Activated CD4-positive, alpha-beta T cell treated with anti-CD3 and anti-CD28 coated beads for 48 hours (primary cell): Measurements from ENCODE around the gene TRRAP.
"Not testable (repeated sequence)": the region's sequence is repeated elsewhere in the genome, so short reads cannot be mapped to it uniquely, and the experiment has no call there.

Source experiments
- DNase-seq: peaks from one replicate; pipeline ENCODE4 v3.0.0-alpha.2; 2020

TRRAP gene

DNA sequence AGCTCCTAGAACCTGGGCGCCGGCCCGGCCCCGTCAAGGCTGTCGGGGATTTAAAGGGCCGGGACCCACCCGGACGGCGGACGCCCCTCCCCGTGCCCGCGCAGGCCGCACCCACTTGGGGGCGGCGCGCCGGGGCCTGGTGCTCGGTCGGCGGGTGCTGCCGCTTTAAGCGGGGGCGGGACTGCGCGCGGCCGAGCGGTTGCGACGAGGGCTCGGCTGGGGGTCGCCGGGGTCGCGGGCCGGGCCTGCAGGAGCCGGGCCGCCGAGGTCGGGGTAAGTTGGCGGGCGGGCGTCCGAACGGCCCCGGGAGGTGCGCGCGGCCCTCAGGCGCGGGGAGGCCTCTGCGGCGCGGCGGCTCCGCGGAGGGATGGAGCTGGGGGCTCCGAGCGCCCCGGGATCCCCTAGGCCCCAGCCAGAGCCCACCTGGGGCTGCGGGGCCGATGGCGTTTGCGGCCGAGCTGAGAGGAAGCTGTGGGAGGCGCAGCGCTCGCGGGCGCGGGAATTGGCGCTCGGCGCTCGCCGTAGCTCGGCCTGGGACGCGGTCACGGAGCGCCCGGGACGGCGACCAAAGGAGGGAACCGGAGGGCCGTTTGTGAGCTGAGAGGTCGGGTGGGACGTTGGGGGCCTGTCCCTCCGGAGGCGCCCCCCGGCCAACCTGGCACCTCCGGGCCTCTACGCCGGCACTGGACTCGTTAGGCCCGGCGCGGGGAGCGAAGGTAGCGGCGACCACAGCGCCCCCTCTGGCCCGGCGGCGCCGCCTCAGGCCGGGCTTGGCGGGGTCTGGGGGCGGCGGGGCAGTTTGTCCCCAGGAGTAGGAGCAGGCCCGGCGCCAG is at the start of gene TRRAP:
TRRAP (plus strand) TSS at position 168 of the 833 bp plus-strand sequence. CDS start 2,619 bp downstream, outside the sequence.
- peak; percentile 84 for DNase-seq

DNA sequence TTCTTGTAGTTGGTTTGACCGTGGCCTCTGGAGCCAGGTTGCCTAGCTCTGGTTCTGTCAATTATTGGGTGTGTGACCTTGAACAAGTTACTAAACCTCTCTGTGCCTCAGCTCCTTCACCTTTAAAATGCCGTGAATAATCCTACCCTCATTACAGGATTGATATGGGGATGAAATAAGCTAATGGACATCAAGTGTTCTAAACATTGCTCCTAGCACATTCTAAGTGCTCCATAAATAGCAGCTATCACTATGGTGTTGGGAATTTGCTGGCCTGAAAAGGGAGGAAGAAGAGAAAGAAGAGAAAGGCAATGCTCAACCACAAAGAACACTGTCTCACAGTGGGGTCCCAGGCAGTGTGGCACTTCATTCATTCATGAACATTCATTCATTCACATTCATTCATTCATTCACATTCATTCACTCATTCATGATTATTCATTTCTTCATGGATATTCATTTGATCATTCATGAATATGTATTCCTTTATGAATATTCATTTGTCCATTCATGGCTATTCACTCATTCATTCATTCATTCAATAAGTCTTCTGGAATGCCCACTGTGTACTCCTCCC is 47.3 kb upstream of the TRRAP start:
- DNase-seq, result no peak

DNA sequence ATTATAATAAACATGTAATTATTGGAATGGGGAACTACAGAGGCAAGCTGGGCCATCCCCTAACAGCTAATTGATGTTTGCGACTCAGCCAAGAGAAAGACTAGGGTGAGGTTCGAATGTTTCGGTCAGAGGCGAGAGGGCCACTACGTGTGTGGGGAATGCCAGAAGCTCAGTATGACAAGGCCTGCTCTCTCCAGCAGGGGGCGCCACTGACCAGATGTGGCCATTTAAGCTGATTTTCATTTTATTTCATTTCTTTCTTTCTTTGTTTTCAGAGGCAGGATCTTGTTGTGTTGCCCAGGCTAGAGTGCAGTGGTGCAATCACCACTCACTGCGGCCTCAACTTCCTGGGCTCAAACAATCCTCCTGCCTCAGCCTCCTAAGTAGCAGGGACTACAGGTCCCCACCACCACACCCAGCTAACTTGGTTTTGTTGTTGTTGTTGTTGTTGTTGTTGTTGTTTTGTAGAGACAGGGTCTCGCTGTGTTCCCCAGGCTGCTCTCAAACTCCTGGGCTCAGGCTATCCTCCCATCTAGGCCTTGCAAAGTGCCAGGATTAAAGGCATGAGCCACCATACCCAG is 46.6 kb upstream of the TRRAP start:
- peak; percentile 70 for DNase-seq

DNA sequence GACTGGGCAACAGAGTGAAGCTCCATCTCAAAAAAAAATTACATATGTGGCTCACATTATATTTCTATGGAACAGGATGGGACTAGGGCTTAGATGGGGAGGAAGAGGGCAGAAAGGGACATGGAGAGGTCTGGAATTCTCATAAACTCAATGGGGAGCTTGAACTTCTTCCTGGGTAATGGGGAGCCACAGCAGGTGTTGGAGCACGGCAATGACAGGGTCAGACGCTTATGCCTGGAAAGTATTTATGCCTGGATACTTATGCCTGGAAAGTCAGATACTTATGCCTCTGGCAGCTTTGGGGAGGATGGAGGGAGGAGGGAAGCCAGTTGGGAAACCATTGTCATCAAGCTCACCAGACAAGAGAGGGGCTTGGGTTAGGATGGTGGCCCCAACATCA is 45.3 kb upstream of the TRRAP start:
- no peak for DNase-seq

DNA sequence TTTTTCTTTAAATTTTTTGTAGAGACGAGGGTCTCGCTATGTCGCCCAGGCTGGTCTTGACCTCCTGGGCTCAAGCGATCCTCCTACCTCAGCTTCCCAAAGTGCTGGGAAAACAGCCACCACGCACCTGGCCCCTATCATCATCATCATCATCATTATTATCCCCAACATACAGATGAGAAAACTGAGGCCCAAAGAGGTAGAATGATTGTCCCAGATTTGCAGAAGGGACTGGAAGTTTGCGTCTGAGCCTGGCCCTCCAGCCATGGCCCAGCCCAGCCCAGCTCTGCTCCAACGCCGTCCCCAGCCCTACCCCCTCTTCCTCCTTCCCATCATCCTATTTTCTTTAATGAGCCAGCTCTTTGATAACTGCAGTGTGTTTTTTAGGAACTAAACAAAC is 43.4 kb upstream of the TRRAP start:
- DNase-seq, result no peak

DNA sequence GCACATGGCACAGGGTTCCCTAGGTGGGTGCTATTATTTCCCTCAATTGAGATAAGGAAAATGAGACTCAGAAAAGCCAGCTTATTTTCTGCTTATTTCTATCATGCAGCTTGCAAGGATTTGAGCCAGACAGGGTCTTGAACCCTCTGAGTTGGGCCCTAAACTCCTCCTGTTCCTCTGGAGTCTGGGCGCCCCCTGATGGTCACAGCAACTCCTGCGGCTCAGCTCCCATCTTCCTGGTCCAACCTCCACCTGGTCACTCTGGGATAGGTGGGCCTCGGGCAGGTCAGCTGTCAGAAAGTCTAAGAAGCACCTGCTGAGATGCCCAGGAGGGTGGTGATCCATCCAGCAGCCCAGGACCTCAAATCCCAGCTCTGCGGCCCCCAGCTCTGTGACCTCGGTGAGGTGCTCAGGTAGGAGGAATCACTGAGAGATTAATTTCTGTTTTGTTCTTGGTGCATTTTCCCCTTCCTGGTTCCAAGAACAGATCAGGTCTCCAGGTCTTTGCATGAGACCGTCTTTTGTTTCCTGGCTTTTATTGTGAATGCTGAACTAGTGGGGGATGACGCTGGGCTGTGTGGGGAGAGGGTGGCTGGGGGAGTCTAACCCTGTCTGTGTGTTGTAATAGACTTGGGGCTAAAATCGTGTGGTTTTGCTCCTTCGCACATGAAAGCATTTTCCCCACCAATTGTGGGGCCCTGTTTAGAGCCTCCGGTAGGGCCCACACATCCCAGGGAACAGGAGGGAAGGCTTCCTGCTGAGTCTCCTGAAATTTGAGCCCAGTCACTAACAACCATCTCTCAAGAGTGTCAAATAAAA is 41.3 kb upstream of the TRRAP start:
- DNase-seq, result peak; percentile 57

DNA sequence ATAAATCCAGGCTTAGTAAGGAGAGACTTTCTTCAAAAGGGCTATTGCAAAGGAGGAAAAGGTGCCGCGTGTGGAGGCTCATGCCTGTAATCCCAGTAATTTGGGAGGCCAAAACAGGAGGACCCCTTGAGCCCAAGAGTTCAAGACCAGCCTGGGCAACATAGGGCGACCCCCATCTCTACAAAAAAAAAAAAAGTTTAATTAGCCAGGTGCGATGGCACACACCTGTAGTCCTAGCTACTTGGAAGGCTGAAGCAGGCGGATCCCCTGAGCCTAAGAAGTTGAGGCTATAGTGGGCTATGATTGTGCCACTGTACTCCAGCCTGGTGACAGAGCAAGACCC is 40.7 kb upstream of the TRRAP start:
- DNase-seq, result no peak

DNA sequence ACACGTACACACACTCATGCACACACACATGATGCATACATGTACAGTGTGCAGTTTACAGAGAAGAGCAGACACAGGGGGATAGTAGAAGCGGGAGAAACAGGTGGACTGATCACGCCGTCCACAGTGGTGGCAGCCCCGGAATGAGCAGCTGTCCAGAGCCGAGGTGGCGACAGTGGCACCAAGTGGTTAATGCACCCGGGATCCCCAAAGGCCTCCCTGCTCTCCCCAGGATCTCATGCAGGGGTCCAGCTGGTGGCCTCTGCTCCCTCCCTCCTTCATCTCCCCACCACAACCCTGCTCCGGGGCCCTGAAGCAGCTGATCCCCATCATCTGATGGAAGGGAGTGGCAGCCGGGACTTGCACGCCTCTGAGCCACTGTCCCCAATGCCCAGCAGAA is 38.2 kb upstream of the TRRAP start:
- no peak for DNase-seq

DNA sequence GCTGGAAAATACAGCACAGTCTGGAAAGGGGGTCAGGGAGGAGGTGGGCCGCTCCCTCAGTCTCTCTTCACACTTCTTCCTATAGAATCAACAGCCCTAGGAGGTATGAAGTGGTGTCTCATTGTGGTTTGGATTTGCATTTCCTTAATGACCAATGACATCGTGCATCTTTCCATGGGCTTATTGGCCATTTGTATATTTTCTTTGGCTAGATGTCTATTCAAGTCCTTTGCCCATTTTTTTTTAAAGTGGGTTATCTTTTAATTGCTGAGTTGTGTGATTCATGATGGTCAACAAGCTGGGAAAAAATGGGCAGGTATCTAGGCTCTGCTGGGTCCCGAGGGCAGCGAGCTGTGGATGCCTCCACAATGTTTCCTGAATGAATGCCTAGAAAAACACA is 37.6 kb upstream of the TRRAP start:
- DNase-seq, result no peak

DNA sequence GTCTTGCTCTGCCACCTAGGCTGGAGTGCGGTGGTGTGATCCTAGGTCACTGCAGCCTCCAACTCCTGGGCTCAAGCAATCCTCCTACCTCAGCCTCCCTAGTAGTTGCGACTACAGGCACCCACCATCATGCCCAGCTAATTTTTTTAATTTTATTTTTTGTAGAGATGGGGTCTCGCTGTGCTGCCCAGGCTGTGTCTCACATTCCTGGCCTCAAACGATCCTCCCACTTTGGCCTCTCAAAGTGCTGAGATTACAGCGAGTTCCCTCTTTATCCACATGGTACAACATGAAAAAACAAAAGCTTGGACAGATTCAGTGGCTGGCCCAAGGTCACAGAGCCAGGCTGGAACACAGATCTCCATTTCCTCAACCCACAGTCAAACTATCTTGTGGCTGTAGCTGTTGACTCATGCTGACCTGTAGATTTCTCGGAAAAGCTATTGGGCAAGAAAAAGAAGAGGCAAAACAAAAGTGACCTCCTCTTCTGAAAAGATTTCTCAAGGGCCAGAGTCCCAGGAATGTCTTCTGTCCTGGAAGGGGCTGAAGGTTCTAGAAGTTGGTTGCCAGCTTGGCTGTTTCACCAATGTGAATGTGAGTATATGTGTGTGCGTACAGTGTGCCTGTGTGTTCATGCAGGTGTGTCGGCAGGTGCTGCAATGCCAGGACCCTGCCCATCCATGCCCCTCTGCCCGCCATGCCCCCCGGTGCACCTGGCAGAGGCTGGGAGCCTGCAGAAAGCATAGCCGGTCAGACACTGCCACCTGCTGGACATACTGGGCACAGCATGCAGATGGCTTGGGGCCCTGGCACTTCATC is 36.9 kb upstream of the TRRAP start:
- DNase-seq, result peak; percentile 78

DNA sequence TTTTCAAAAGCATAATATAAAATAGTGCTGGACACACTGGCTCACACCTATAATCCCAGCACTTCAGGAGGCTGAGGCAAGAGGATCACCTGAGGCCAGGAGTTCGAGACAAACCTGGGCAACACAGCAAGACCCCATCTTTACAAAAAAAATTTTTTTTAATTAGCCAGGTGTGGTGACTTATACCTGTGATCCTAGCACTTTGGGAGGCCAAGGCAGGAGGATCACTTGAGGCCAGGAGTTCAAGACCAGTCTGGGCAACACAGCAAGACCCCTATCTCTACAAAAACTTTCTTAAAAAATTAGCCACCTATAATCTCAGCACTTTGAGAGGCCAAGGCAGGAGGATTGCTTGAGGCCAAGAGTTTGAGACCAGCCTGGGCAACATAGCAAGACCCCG is 35.8 kb upstream of the TRRAP start:
- not testable (repeated sequence) for DNase-seq

DNA sequence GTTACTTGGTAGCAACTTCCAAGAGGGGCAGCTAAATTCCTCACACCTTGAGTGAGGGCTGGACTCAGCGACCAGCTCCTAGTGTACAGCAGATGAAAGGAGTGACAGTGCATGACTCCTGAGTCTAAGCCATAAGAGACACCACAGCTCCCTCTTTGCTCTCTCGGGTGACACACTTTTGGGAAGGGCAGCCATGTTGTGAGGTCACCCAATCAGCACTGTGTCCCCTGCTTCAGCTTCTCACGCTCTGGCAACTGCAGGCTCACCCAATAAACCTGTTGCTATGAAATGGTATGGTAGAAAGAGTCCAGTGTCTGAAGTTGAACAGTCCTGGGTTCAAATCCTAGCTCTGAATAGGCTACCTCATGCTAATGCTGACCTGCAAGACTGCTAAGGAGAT is 29.4 kb upstream of the TRRAP start:
- DNase-seq, result no peak

DNA sequence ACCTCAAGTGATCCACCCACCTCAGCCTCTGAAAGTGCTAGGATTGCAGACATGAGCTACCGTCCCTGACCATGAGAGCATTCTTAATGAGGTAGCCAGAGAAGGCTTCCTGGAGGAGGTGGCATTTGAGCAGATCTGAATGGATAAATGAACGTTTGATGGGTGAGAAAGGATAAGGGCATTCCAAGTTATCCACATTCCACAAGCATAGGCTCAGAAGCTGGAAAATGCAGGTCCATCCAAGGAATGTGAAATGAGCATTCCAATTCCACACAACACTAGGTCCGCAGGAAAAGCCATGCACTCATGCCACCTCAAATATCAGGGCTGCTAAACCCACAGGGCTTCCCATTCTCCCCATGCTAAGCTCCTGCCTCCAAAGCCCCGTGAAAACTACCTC is 25.5 kb upstream of the TRRAP start:
- no peak for DNase-seq

DNA sequence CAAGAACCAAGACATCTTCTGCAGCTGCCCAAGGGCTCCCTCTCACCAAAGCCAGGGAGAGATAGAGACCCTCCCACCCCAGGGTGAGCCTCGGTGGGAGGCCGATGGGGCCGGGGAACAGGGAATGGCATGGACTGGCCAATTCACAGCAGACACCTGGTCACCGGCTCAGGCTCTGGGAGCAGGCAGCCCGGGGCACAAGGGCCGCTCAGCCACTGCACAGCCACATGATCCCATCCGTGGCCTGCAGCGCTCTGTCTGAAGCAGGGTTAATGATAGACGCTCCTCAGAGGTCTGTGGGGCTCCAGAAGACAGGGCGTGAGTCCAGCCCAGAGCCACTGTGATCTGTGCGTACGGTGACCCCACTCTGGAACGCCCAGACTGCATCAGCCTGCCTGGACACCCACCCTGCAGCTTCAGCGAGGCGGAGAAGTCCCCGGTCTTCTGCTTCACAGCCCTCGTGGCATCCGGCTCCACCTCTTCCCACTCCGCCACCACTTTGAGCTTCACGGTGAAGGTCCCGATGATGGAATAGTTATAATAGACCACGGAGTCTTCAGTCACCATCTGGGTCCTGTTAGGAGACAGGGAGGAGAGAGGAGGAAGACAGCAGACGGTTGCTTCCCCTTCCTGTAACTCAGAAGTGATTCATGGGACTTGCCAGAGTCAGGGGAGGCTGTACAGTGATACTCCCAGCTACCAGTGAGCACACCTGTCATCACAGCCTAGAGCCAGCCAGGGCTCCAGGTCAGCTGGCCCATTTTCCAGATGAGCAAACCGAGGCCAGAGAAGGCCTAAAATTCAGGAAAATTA is 22.5 kb upstream of the TRRAP start:
- no peak for DNase-seq

DNA sequence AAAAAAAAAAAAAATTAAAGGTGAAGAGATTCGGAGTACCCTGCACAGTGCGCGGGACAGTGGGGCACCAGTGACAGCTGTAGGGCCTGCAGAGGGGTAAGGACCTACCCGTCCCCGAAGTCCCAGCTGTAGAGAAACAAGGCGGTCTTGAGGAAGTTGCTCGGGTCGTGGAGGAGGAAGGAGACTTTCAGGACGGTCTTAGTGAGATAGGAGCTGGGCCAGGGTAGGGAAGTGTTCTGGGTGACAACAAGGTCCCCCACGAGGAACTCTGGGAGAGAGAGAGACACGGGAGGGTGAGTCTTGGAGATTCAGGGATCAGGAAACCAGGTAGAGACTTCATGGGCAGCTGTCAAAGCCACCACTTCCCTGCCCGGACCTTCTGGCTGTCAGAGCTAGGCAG is 18.3 kb upstream of the TRRAP start:
- DNase-seq, result no peak

DNA sequence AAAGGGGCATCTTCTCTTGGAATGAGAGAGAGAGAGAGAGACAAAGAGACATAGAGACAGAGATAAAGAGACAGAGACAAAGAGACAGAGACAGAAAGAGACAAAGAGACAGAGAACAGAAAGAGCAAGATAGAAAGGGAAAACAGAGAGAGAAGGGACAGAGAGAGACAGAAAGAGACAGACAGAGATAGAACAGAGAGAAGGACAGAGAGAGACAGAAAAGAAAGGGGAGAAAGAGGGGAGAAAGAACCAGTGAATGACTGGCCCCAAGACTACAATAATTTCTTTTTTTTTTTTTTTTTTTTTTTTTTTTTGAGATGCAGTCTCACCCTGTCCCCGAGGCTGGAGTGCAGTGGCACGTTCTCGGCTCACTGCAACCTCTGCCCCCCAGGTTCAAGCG is 16.1 kb upstream of the TRRAP start:
- no peak for DNase-seq

DNA sequence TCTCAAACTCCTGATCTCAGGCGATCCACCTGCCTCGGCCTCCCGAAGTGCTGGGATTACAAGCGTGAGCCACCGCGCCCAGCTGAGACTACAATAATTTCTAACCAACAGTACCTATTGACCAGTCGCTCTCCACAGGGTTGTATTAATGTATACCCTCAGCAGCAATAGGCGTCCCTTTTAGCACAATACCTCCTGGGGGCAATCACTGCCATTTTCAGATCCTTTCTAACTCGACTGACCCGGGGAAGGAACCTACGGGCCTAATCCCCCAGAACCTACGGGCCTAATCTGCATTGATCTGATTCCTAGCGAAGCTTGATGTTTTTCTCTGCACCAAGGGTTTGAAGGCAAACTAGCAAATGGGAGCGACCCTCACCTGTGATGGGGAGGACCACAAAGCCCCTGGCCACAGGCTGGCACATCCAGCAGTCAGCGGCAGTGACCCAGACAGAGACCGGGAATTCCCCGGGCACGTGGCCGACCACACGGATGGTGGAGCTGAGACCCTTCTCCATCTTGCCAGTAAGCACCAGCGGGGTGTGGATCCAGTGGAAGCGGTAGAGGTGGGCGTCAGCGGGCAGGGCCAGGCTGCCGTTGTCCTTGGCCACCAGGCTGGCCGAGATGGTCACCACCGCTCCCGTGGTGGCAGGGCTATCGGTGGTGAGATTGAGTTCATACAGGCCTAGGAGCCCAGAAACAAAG is 15.5 kb upstream of the TRRAP start:
- DNase-seq, result no peak

DNA sequence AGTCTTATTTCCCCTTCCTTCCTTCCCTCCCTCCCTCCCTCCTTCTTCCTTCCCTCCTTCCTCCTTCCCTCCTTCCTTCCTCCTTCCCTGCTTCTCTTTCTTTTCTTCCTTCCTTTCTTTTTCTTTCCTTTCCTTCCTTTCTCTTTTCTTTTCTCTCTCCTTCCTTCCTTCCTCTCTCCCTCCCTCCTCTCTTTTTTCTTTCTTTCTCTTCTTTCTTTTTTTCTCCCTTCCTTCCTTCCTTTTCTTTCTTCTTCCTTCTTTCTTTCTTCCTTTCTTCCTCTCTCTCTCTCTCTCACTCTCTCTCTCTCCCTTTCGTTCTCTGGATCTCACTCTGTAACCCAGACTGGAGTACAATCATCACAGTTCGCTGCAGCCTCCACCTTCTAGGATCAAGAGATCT is 14.7 kb upstream of the TRRAP start:
- DNase-seq, result no peak

DNA sequence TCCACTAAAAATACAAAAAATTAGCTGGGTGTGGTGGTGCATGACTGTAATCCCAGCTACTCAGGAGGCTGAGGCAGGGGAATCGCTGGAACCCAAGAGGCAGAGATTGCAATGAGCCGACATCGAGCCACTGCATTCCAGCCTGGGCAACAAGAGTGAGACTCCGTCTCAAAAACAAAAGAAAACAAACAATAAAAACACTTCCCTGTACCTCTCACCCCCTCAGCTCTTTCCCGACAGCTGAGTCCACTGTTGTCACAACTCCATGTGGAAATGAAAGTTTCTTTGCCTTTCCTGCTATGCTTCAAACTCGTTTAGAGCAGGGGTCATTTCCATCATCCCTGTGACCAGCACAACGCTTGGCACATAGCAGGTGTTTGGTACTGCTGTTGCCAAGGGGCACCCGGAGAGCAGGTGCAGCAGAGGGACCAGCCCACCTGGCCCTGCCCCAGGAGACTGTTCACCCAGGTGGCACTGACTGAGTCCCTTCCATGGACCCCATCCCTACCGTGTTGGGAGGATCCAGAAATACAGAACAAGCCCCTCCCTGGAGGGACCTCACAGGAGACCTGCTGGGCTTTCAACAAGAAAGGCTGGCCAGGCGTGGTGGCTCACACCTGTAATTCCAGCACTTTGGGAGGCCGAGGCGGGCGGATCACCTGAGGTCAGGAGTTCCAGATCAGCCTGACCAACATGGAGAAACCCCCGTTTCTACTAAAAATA is 13.4 kb upstream of the TRRAP start:
- no peak for DNase-seq

DNA sequence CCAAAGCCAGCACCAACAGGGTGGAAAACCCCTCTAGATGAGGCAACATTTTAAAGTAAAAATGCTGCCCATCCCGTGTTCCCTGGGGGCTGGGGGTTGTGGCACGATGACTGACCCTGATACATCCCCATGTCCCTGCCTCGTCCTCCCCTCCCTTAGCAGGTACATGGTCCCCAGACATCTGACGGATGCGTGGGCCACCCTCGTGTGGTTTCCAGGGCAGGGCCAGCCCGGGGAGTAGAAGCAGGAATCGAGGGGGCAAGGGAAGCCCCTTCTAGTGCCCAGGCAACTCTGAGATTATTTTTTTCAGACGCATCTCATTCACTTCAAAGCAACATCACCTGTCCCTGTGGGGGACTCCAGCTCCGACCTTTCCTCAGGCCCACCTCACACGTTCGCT is 12.0 kb upstream of the TRRAP start:
- DNase-seq, result no peak
